GM18498 (cell line): ENCODE measurements around the gene FBXL13.
"Not testable (repeated sequence)": the region's sequence is repeated elsewhere in the genome, so short reads cannot be mapped to it uniquely, and the experiment has no call there.

Source experiments
- ATAC-seq: cut with Tn5 transposase; IDR thresholded peaks from one replicate; pipeline ENCODE4 v1.9.1; 2021; ENCODE audit warnings: mild to moderate bottlenecking, moderate library complexity; ENCODE audit not compliant: unreplicated experiment

FBXL13 gene

GRCh38 chr7:102942868-102943267 is 131.7 kb downstream of the FBXL13 start:
- no peak for ATAC-seq

- no peak for ATAC-seq
These were observed 132.3 kb downstream of the FBXL13 start for GRCh38 chr7:102942181-102942866.

GRCh38 chr7:102938679-102939078 is 135.9 kb downstream of the FBXL13 start:
- no peak for ATAC-seq

GRCh38 chr7:102935450-102936115 is 139.0 kb downstream of the FBXL13 start:
- no peak for ATAC-seq

GRCh38 chr7:102934701-102935100 is 139.9 kb downstream of the FBXL13 start:
- no peak for ATAC-seq

GRCh38 chr7:102934239-102934638 is 140.4 kb downstream of the FBXL13 start:
- no peak for ATAC-seq

- no peak for ATAC-seq
These were observed 140.8 kb downstream of the FBXL13 start for GRCh38 chr7:102933763-102934162.

GRCh38 chr7:102931757-102932156 is 142.8 kb downstream of the FBXL13 start:
- ATAC-seq = no peak

GRCh38 chr7:102927312-102927933 is 147.2 kb downstream of the FBXL13 start:
- no peak for ATAC-seq

- no peak for ATAC-seq
These were observed 147.8 kb downstream of the FBXL13 start for GRCh38 chr7:102926783-102927140.

GRCh38 chr7:102925976-102926782 is 148.4 kb downstream of the FBXL13 start:
- no peak for ATAC-seq

GRCh38 chr7:102918845-102919244 is 155.8 kb downstream of the FBXL13 start:
- ATAC-seq = no peak

- no peak for ATAC-seq
These were observed 156.9 kb downstream of the FBXL13 start for GRCh38 chr7:102917436-102918353.

- no peak for ATAC-seq
These were observed 157.7 kb downstream of the FBXL13 start for GRCh38 chr7:102916881-102917280.

- no peak for ATAC-seq
These were observed 158.2 kb downstream of the FBXL13 start for GRCh38 chr7:102916426-102916825.

- no peak for ATAC-seq
These were observed 160.0 kb downstream of the FBXL13 start for GRCh38 chr7:102914585-102914984.

GRCh38 chr7:102913826-102914225 is 160.8 kb downstream of the FBXL13 start:
- ATAC-seq = no peak

GRCh38 chr7:102912742-102913141 is 161.9 kb downstream of the FBXL13 start, which contains the start of gene LRRC17:
TSS of gene LRRC17 (plus strand) at chr7:102913000. CDS start at chr7:102933914, 20,914 bp downstream.
- no peak for ATAC-seq

- no peak for ATAC-seq
These were observed 165.9 kb downstream of the FBXL13 start for GRCh38 chr7:102908676-102909075.

- ATAC-seq = not testable (repeated sequence)
These were observed 171.0 kb downstream of the FBXL13 start for GRCh38 chr7:102903576-102903975.
